WTC11 (cell line): Measurements from ENCODE around the gene WTAP. TPM values are rescaled to one million over a fixed set of nuclear protein-coding genes. Genes with fewer than 3 reads are reported as not detected.
A peak's percentile ranks its signal among the peaks of the same experiment; 100 is the strongest.

Source experiments
- ATAC-seq: fragments of 200-7000 bp; cut with Tn5 transposase; 2 replicates; pipeline ENCODE4 v1.10.0; 2021; ENCODE audit warnings: mild to moderate bottlenecking, moderate library complexity
- CTCF ChIA-PET: fragments of 300-600 bp; sonication (Branson Sonifier 250); formaldehyde crosslinking; loops from one replicate; lab custom pipeline; 2021; ENCODE audit warnings: antibody characterized with exemption; lab: Charles Lee
- POLR2A ChIA-PET: fragments of 350-600 bp; sonication (Branson Sonifier 250); formaldehyde crosslinking; loops from one replicate; lab custom pipeline; 2021; ENCODE audit warnings: antibody characterized with exemption; lab: Charles Lee
- DNase-seq: peaks from one replicate; pipeline ENCODE4 v3.0.0; 2021; ENCODE audit warnings: low spot score
- H3K27ac Mint-ChIP-seq: 2 replicates; pipeline ENCODE4 v1.8.0; 2021; ENCODE audit warnings: mixed read lengths
- H3K27me3 Mint-ChIP-seq: 2 replicates; pipeline ENCODE4 v1.8.0; 2021; ENCODE audit warnings: low read depth, mild to moderate bottlenecking, moderate library complexity, mixed read lengths
- H3K36me3 Mint-ChIP-seq: 2 replicates; pipeline ENCODE4 v1.8.0; 2021; ENCODE audit warnings: mixed read lengths
- H3K4me1 Mint-ChIP-seq: 2 replicates; pipeline ENCODE4 v1.8.0; 2022; ENCODE audit warnings: mixed read lengths
- H3K4me3 Mint-ChIP-seq: 2 replicates; pipeline ENCODE4 v1.8.0; 2021; ENCODE audit warnings: mild to moderate bottlenecking, moderate library complexity, mixed read lengths
- H3K9me3 Mint-ChIP-seq: 2 replicates; pipeline ENCODE4 v1.8.0; 2021; ENCODE audit warnings: mixed read lengths
- E2F5 ChIP-seq: sonication (generic); formaldehyde crosslinking; IDR thresholded peaks from 2 replicates; pipeline ENCODE4 v1.8.1; 2022; ENCODE audit warnings: mild to moderate bottlenecking, moderate library complexity, missing genetic modification reagents
- ELF4 ChIP-seq: sonication (generic); formaldehyde crosslinking; IDR thresholded peaks from 2 replicates; pipeline ENCODE4 v1.8.1; 2022; ENCODE audit warnings: low read depth, mild to moderate bottlenecking, moderate library complexity, missing genetic modification reagents
- EMX1 ChIP-seq: fragments of 250-450 bp; sonication (Bioruptor Pico); IDR thresholded peaks from 2 replicates; pipeline ENCODE4 v1.8.0; 2021; ENCODE audit warnings: mild to moderate bottlenecking
- FOXJ3 ChIP-seq: sonication (generic); formaldehyde crosslinking; IDR thresholded peaks from 2 replicates; pipeline ENCODE4 v1.9.0; 2021; ENCODE audit warnings: missing genetic modification reagents, mild to moderate bottlenecking, borderline replicate concordance
- IRF2 ChIP-seq: sonication (generic); formaldehyde crosslinking; IDR thresholded peaks from 2 replicates; pipeline ENCODE4 v1.8.0; 2022; ENCODE audit warnings: low read depth, missing genetic modification reagents, borderline replicate concordance
- KAT7 ChIP-seq: sonication (generic); formaldehyde crosslinking; IDR thresholded peaks from 2 replicates; pipeline ENCODE4 v1.8.1; 2023; ENCODE audit warnings: missing genetic modification reagents, mild to moderate bottlenecking, borderline replicate concordance
- PREB ChIP-seq: sonication (generic); formaldehyde crosslinking; IDR thresholded peaks from 2 replicates; pipeline ENCODE4 v1.8.1; 2022; ENCODE audit warnings: mild to moderate bottlenecking, missing genetic modification reagents, moderate library complexity, borderline replicate concordance
- RELA ChIP-seq: sonication (generic); formaldehyde crosslinking; IDR thresholded peaks from 2 replicates; pipeline ENCODE4 v1.8.1; 2022; ENCODE audit warnings: missing genetic modification reagents, mild to moderate bottlenecking, borderline replicate concordance
- SMAD3 ChIP-seq: sonication (generic); formaldehyde crosslinking; IDR thresholded peaks from 2 replicates; pipeline ENCODE4 v1.8.0; 2022; ENCODE audit warnings: missing genetic modification reagents, mild to moderate bottlenecking, borderline replicate concordance
- ZNF425 ChIP-seq: fragments of 250-450 bp; sonication (Bioruptor Pico); conservative IDR thresholded peaks from 2 replicates; pipeline ENCODE4 v1.9.0; 2021; ENCODE audit warnings: mild to moderate bottlenecking
- total RNA-seq: library from RNA; stranded (reverse); gene quantifications from 3 replicates; pipeline ENCODE4 v1.2.3, GENCODE V29; 2021
- TF ChIP-seq, protein P1 (sequence below): sonication (generic); formaldehyde crosslinking; IDR thresholded peaks from 2 replicates; pipeline ENCODE4 v1.8.0; 2023; ENCODE audit warnings: missing genetic modification reagents, mild to moderate bottlenecking, borderline replicate concordance
- TF ChIP-seq, protein P2 (sequence below): sonication (generic); formaldehyde crosslinking; IDR thresholded peaks from 2 replicates; pipeline ENCODE4 v1.8.0; 2022; ENCODE audit warnings: mild to moderate bottlenecking, missing genetic modification reagents
- TF ChIP-seq, protein P3 (sequence below): sonication (generic); formaldehyde crosslinking; IDR thresholded peaks from 2 replicates; pipeline ENCODE4 v1.8.1; 2023; ENCODE audit warnings: mild to moderate bottlenecking, missing genetic modification reagents, borderline replicate concordance
- TF ChIP-seq, protein P4 (sequence below): sonication (generic); formaldehyde crosslinking; IDR thresholded peaks from 2 replicates; pipeline ENCODE4 v1.8.0; 2023; ENCODE audit warnings: missing genetic modification reagents

The WTAP gene
- total RNA-seq, 1 experiment from 2014 or later: 88.8 TPM

DNA sequence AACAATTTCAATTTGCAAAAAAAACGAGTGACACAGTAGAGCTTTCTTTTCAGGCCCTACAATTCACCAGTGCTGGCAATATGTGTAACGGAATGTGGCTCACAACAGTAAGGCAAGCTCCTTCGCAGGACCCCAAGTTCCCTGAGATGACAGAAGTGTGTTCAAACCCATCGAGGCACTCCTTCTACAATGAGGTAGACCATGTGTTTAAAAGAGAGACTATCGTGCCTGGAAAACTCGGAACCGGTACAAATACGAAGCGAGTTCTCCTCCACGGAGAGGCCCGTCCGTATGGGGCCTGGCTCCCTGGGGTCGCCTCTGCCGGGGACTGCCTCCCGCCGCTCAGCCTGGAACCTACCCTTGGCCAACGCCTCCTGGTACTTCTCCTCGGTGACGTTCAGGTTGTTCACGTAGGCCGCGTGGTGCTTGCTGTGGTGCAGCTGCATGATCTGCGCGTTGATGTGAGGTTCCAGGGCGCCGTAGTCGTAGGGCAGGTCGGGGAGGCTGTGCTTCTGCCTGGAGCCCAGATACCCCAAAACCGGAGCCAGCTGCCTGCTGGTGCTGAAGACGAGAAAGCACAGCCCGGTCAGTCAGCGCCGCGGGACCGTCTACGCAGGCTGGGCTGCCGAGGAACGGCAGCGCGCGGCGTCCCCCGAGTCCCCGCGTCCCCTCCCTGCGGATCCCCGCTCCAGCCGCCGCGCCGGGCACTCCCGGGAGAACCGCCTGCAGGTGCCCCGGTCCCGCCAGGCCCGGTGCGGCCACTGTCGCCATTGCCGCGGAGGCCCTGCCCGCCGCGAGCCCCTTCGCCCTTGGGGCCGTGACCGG is 34.8 kb upstream of the WTAP start (continued):
- TF ChIP-seq, protein P1, sequence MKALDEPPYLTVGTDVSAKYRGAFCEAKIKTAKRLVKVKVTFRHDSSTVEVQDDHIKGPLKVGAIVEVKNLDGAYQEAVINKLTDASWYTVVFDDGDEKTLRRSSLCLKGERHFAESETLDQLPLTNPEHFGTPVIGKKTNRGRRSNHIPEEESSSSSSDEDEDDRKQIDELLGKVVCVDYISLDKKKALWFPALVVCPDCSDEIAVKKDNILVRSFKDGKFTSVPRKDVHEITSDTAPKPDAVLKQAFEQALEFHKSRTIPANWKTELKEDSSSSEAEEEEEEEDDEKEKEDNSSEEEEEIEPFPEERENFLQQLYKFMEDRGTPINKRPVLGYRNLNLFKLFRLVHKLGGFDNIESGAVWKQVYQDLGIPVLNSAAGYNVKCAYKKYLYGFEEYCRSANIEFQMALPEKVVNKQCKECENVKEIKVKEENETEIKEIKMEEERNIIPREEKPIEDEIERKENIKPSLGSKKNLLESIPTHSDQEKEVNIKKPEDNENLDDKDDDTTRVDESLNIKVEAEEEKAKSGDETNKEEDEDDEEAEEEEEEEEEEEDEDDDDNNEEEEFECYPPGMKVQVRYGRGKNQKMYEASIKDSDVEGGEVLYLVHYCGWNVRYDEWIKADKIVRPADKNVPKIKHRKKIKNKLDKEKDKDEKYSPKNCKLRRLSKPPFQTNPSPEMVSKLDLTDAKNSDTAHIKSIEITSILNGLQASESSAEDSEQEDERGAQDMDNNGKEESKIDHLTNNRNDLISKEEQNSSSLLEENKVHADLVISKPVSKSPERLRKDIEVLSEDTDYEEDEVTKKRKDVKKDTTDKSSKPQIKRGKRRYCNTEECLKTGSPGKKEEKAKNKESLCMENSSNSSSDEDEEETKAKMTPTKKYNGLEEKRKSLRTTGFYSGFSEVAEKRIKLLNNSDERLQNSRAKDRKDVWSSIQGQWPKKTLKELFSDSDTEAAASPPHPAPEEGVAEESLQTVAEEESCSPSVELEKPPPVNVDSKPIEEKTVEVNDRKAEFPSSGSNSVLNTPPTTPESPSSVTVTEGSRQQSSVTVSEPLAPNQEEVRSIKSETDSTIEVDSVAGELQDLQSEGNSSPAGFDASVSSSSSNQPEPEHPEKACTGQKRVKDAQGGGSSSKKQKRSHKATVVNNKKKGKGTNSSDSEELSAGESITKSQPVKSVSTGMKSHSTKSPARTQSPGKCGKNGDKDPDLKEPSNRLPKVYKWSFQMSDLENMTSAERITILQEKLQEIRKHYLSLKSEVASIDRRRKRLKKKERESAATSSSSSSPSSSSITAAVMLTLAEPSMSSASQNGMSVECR (CRISPR knock-in tag): 0 out of 2 replicates have a peak, but pooled peaks have one; percentile 9
- no peak for TF ChIP-seq E2F5 (CRISPR knock-in tag)
- TF ChIP-seq, all 79 proteins: peak for 5

GRCh38 chr6:159693128-159693893 is 34.0 kb upstream of the WTAP start, which contains the start of gene SOD2:
SOD2 (minus strand) TSS chr6:159693241; CDS start chr6:159693167, 74 bp downstream.
- peak within 1 kb of the TSS; percentile 85 for H3K4me3 Mint-ChIP-seq
- peaks cover 25% of the 10 kb centered on the region for H3K4me1 Mint-ChIP-seq
- CTCF ChIA-PET: interaction anchor here (1.1 to 2.8 kb wide), 3 partner anchors 33 to 97 kb away, joined by 3 to 8 read pairs (median 8); partner anchors contain the start of genes MRPL18 and TCP1
- DNase-seq (peak; percentile 87), ATAC-seq (peak; percentile 81)
- H3K27ac Mint-ChIP-seq: peak within 1 kb of the TSS; percentile 84
- peaks cover 7% of the 10 kb centered on the region for H3K36me3 Mint-ChIP-seq
- H3K27me3 Mint-ChIP-seq: no peaks in the 10 kb centered on the region; the same call in 1 of the 2 replicates
- no peaks in the 10 kb centered on the region for H3K9me3 Mint-ChIP-seq
- POLR2A ChIA-PET: interaction anchor here (0.6 to 3.0 kb wide), 4 partner anchors 34 to 1815 kb away, joined by 3 to 20 read pairs (median 4); partner anchors contain the start of gene WTAP
- no peak for TF ChIP-seq RELA
- TF ChIP-seq SMAD3 (CRISPR knock-in tag): no peak
- TF ChIP-seq EMX1 (CRISPR knock-in tag): no peak
- TF ChIP-seq, protein P2, sequence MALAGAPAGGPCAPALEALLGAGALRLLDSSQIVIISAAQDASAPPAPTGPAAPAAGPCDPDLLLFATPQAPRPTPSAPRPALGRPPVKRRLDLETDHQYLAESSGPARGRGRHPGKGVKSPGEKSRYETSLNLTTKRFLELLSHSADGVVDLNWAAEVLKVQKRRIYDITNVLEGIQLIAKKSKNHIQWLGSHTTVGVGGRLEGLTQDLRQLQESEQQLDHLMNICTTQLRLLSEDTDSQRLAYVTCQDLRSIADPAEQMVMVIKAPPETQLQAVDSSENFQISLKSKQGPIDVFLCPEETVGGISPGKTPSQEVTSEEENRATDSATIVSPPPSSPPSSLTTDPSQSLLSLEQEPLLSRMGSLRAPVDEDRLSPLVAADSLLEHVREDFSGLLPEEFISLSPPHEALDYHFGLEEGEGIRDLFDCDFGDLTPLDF (CRISPR knock-in tag): no peak
- TF ChIP-seq ZNF425 (CRISPR knock-in tag): no peak
- TF ChIP-seq ELF4 (CRISPR knock-in tag): no peak
- TF ChIP-seq, protein P3, sequence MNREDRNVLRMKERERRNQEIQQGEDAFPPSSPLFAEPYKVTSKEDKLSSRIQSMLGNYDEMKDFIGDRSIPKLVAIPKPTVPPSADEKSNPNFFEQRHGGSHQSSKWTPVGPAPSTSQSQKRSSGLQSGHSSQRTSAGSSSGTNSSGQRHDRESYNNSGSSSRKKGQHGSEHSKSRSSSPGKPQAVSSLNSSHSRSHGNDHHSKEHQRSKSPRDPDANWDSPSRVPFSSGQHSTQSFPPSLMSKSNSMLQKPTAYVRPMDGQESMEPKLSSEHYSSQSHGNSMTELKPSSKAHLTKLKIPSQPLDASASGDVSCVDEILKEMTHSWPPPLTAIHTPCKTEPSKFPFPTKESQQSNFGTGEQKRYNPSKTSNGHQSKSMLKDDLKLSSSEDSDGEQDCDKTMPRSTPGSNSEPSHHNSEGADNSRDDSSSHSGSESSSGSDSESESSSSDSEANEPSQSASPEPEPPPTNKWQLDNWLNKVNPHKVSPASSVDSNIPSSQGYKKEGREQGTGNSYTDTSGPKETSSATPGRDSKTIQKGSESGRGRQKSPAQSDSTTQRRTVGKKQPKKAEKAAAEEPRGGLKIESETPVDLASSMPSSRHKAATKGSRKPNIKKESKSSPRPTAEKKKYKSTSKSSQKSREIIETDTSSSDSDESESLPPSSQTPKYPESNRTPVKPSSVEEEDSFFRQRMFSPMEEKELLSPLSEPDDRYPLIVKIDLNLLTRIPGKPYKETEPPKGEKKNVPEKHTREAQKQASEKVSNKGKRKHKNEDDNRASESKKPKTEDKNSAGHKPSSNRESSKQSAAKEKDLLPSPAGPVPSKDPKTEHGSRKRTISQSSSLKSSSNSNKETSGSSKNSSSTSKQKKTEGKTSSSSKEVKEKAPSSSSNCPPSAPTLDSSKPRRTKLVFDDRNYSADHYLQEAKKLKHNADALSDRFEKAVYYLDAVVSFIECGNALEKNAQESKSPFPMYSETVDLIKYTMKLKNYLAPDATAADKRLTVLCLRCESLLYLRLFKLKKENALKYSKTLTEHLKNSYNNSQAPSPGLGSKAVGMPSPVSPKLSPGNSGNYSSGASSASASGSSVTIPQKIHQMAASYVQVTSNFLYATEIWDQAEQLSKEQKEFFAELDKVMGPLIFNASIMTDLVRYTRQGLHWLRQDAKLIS: no peak
- TF ChIP-seq PREB (CRISPR knock-in tag): no peak
- TF ChIP-seq, protein P4, sequence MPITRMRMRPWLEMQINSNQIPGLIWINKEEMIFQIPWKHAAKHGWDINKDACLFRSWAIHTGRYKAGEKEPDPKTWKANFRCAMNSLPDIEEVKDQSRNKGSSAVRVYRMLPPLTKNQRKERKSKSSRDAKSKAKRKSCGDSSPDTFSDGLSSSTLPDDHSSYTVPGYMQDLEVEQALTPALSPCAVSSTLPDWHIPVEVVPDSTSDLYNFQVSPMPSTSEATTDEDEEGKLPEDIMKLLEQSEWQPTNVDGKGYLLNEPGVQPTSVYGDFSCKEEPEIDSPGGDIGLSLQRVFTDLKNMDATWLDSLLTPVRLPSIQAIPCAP (CRISPR knock-in tag): no peak
- no peak for TF ChIP-seq IRF2 (CRISPR knock-in tag)
- TF ChIP-seq KAT7: peak; percentile 17; the same call in 1 of the 2 replicates
- TF ChIP-seq FOXJ3: no peak
